Measurements from ENCODE around the gene AP3B1.

AP3B1 gene

DNA sequence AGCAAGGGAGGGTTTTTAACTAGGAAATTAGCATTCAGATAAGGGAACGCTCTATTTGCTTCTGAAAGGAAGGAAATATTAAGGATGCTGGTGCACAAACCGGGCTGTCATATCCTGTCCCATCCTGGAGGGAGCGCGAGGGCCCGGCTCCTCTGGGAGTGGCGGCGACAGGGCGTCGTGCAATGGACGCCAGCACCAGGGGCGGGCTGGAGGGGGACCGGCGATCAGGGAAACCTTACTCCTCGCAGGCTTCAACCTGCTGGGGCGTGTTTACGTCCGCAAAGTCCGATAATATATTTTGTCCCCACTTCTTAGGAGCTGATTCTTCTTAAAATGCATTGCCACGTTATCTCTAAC lies 321.3 kb downstream of the AP3B1 start:
- TF ChIP-seq, protein P1, sequence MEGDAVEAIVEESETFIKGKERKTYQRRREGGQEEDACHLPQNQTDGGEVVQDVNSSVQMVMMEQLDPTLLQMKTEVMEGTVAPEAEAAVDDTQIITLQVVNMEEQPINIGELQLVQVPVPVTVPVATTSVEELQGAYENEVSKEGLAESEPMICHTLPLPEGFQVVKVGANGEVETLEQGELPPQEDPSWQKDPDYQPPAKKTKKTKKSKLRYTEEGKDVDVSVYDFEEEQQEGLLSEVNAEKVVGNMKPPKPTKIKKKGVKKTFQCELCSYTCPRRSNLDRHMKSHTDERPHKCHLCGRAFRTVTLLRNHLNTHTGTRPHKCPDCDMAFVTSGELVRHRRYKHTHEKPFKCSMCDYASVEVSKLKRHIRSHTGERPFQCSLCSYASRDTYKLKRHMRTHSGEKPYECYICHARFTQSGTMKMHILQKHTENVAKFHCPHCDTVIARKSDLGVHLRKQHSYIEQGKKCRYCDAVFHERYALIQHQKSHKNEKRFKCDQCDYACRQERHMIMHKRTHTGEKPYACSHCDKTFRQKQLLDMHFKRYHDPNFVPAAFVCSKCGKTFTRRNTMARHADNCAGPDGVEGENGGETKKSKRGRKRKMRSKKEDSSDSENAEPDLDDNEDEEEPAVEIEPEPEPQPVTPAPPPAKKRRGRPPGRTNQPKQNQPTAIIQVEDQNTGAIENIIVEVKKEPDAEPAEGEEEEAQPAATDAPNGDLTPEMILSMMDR (IDR thresholded peaks at IDR 0.05; ENCODE audit: low read depth, low read length) = no peak
- no peak for TF ChIP-seq EZH2phosphoT487 (IDR thresholded peaks at IDR 0.05; ENCODE audit: low read depth)
- peak overlapping the region; percentile 53 for H3K9ac ChIP-seq (ENCODE audit: low read length)
- no peak overlapping the region for H3K27ac ChIP-seq (ENCODE audit: low read length)
- no peaks in the 10 kb centered on the region for H3K79me2 ChIP-seq (ENCODE audit: low read length)
- H2AFZ ChIP-seq (ENCODE audit: low read depth, low read length) = peak overlapping the region; percentile 99
- H3K36me3 ChIP-seq (replicated peaks; ENCODE audit: low read depth, low read length) = no peaks in the 10 kb centered on the region
- H3K4me3 ChIP-seq (ENCODE audit: low read length) = peak overlapping the region; percentile 80
- no peaks in the 10 kb centered on the region for H4K20me1 ChIP-seq (ENCODE audit: insufficient read depth, low read length)
- no peaks in the 10 kb centered on the region; the same call in 1 of the 2 replicates for H3K27me3 ChIP-seq (ENCODE audit: low read depth, low read length)
- peak overlapping the region; percentile 89 for H3K4me2 ChIP-seq (ENCODE audit: low read length)
- no peaks in the 10 kb centered on the region for H3K9me3 ChIP-seq (ENCODE audit: insufficient read depth, low read length)
- peaks cover 13% of the 10 kb centered on the region for H3K4me1 ChIP-seq (ENCODE audit: low read length)

DNA sequence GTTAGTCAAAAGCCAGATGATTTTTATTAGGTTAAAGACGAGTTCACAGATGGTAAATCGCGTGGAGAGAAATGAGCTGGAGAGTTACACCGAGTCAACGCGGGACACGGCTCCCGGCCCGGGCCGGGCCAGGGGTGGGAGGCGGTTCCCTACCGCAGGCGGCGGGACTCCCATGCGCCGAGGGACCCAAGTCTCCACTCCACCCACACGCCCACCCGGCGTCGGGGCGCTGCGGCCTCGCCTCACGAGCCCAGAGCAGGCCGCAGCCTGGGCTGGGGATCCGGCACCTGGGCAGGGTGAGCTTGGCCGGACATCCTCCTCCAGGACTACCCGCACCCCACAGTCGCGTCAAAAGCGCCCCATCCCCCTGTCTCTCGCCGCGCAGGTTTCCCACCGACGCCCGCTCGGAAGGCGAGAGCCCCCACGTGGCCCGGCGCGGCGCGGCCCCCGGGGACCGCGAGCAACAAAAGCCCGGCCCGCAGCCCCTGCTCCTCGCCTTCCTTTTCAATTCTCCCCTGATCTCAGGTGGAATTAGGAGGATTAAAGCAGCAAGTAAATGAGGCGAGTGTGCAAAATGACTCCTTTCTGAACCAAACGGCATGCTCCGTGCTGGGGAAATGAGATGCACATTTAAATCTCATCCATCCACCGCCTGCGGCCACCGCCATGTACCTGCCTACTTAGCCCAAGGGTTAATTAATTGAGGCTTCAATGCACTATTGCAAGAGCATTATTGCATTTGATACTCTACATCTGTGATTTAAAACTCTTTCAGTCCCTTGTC lies 321.8 kb downstream of the AP3B1 start:
- peak overlapping the region; percentile 80 for H3K4me3 ChIP-seq (ENCODE audit: low read length)
- H3K4me2 ChIP-seq (ENCODE audit: low read length) = peak overlapping the region; percentile 89

DNA sequence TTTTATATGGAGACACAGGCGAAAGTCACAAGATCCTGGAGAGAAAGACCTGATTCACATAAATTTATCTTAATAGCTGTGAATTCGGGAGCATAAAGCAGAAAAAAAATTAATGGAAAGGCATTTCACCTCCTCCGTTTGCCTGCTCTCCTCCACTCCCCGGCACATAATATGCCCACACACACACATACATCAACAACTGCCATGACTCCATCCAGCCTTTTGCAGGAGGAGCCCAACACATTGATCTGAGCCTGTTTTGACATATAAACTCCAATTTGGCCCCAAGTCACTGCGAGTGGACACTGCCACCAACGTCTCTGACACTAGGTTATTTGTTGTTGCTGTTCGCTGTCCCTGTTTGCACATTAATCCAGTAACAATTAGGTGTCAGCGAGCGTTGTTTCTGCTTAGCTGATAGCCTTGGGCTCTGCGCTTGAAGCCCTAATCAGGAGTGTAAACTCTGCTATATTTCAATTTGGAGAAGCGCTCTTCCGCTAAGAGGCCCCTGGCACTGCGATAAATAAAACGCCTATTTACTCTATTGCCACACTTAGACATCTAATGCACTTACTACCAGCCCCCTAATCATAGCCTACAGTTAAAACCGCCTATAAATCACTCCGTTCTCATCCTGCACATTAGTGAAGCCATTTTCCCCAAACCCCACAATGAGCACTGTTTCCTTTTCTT lies 322.6 kb downstream of the AP3B1 start:
- Histone ChIP-seq H3K36me3 (replicated peaks; ENCODE audit: low read depth, low read length) (no peaks in the 10 kb centered on the region), H3K4me2 (ENCODE audit: low read length) (peak overlapping the region; percentile 89), H3K9ac (ENCODE audit: low read length) (peak overlapping the region; percentile 53), H2AFZ (ENCODE audit: low read depth, low read length) (peak overlapping the region; percentile 99), H3K9me3 (ENCODE audit: insufficient read depth, low read length) (no peaks in the 10 kb centered on the region), H3K79me2 (ENCODE audit: low read length) (no peaks in the 10 kb centered on the region), H4K20me1 (ENCODE audit: insufficient read depth, low read length) (no peaks in the 10 kb centered on the region), H3K4me1 (ENCODE audit: low read length) (peaks cover 13% of the 10 kb centered on the region), H3K27ac (ENCODE audit: low read length) (no peak overlapping the region), H3K4me3 (ENCODE audit: low read length) (peak overlapping the region; percentile 80), H3K27me3 (ENCODE audit: low read depth, low read length) (no peaks in the 10 kb centered on the region; the same call in 1 of the 2 replicates)
- TF ChIP-seq, protein P1 (IDR thresholded peaks at IDR 0.05; ENCODE audit: low read depth, low read length) = no peak
- TF ChIP-seq EZH2phosphoT487 (IDR thresholded peaks at IDR 0.05; ENCODE audit: low read depth) = no peak

More for the DNA sequence above, 321.8 kb downstream of the AP3B1 start:
- TF ChIP-seq EZH2phosphoT487 (IDR thresholded peaks at IDR 0.05; ENCODE audit: low read depth) = no peak
- TF ChIP-seq, protein P1 (IDR thresholded peaks at IDR 0.05; ENCODE audit: low read depth, low read length) = peak; percentile 54
- Histone ChIP-seq H3K79me2 (ENCODE audit: low read length) (no peaks in the 10 kb centered on the region), H3K27me3 (ENCODE audit: low read depth, low read length) (no peaks in the 10 kb centered on the region; the same call in 1 of the 2 replicates), H3K9ac (ENCODE audit: low read length) (peak overlapping the region; percentile 53), H2AFZ (ENCODE audit: low read depth, low read length) (peak overlapping the region; percentile 99), H3K9me3 (ENCODE audit: insufficient read depth, low read length) (no peaks in the 10 kb centered on the region), H3K4me1 (ENCODE audit: low read length) (peaks cover 13% of the 10 kb centered on the region), H3K27ac (ENCODE audit: low read length) (no peak overlapping the region), H3K36me3 (replicated peaks; ENCODE audit: low read depth, low read length) (no peaks in the 10 kb centered on the region), H4K20me1 (ENCODE audit: insufficient read depth, low read length) (no peaks in the 10 kb centered on the region)

DNA sequence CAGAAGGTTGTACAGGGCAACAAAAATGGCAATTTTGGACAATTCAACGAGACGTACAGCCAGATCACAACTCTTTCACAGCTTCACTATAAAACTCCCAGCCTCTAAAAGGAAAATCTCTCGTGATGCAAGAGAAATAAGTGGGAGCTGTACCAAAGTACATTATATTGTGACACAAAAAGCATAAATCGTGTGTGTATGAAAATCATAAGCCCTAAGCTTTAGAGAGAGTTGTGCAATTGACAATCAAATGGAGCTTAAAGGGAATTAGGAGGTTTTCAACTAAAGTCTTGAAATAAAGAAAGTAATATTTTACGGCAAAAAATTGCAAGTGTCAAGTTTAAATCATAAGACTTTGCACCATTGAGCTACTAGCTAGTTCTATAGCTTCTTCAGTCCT lies 323.6 kb downstream of the AP3B1 start:
- Histone ChIP-seq H3K27me3 (ENCODE audit: low read depth, low read length) (no peaks in the 10 kb centered on the region; the same call in 1 of the 2 replicates), H3K79me2 (ENCODE audit: low read length) (no peaks in the 10 kb centered on the region), H3K36me3 (replicated peaks; ENCODE audit: low read depth, low read length) (no peaks in the 10 kb centered on the region), H4K20me1 (ENCODE audit: insufficient read depth, low read length) (no peaks in the 10 kb centered on the region), H3K4me1 (ENCODE audit: low read length) (peaks cover 13% of the 10 kb centered on the region), H3K9ac (ENCODE audit: low read length) (no peak overlapping the region), H2AFZ (ENCODE audit: low read depth, low read length) (no peak overlapping the region), H3K27ac (ENCODE audit: low read length) (no peak overlapping the region), H3K4me3 (ENCODE audit: low read length) (no peak overlapping the region), H3K9me3 (ENCODE audit: insufficient read depth, low read length) (no peaks in the 10 kb centered on the region), H3K4me2 (ENCODE audit: low read length) (no peak overlapping the region)
- no peak for TF ChIP-seq EZH2phosphoT487 (IDR thresholded peaks at IDR 0.05; ENCODE audit: low read depth)
- TF ChIP-seq, protein P1 (IDR thresholded peaks at IDR 0.05; ENCODE audit: low read depth, low read length) = no peak

Measured in OCI-LY3 (cell line).